Measurements from ENCODE around the gene MACROH2A1.

MACROH2A1 gene

DNA sequence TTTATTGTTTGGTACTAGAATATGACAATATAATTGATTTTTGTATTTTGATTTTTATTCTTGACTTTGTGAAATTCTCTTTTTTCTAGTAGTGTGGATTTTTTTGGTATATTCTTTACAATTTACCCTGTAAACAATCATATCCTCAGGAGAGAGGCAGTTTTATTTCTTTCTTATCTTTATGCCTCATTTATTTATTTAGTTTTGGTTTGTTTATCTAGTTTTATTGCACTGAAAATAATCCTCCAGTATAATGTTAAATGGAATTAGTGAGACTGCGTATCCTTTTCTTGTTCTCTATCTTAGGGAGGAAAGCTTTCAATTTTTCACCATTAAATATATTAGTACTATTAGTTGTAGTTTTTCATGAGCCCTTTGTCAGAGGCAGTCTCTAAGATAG, 109.4 kb downstream of the MACROH2A1 start:
- in situ Hi-C loops (cut with HindIII; ENCODE audit: low sequenced_read_pairs), result no loop called here

DNA sequence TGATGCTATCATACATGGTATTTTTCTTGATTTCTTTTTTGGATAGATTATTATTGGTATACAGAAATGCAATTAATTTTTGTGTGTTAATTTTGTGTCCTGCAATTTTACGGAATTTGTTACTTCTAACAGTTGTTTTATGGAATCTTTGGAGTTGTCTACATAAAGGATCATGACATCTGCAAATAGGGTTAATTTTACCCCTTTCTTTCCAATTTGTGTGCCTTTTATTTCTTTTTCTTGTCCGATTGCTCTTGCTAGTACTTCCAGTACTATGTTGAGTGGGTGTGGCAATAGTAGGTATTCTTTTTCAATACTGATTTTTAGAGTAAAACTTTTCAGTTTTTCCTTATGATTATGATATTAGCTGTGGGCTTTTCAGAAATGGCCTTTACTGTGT, 111.5 kb downstream of the MACROH2A1 start:
- in situ Hi-C loops (cut with HindIII; ENCODE audit: low sequenced_read_pairs), result no loop called here

Measured in DLD1 (cell line).